SK-N-SH treated with all-trans-retinoic acid at 6 μM for 48 hours (cell line): Measurements from ENCODE around the gene EVX2.

ENCODE experiments used
- ARNTL ChIP-seq: fragments of 450-650 bp; formaldehyde crosslinking; IDR thresholded peaks from 2 replicates; pipeline ENCODE4 v1.5.0; 2020; ENCODE audit warnings: low read depth, mild to moderate bottlenecking, moderate library complexity, borderline replicate concordance
- ESRRG ChIP-seq: fragments of 250-450 bp; sonication (Bioruptor Pico); IDR thresholded peaks from 2 replicates; pipeline ENCODE4 v1.6.1; 2021; ENCODE audit warnings: mild to moderate bottlenecking
- GLIS3 ChIP-seq: fragments of 250-450 bp; sonication (Bioruptor Pico); IDR thresholded peaks from 2 replicates; pipeline ENCODE4 v1.5.0; 2020; ENCODE audit warnings: mild to moderate bottlenecking, moderate library complexity
- OSR1 ChIP-seq: fragments of 250-450 bp; sonication (Bioruptor Pico); IDR thresholded peaks from 2 replicates; pipeline ENCODE4 v1.8.0; 2022; ENCODE audit warnings: moderate library complexity, mild to moderate bottlenecking, inconsistent platforms
- PPARA ChIP-seq: fragments of 250-450 bp; sonication (Bioruptor Pico); IDR thresholded peaks from 2 replicates; pipeline ENCODE4 v1.5.0; 2020; ENCODE audit warnings: mild to moderate bottlenecking, borderline replicate concordance
- ZFP3 ChIP-seq: fragments of 250-450 bp; sonication (Bioruptor Pico); IDR thresholded peaks from 2 replicates; pipeline ENCODE4 v1.5.0; 2020; ENCODE audit warnings: mild to moderate bottlenecking, moderate library complexity
- ZNF565 ChIP-seq: fragments of 450-650 bp; formaldehyde crosslinking; conservative IDR thresholded peaks from 2 replicates; pipeline ENCODE4 v1.5.0; 2020; ENCODE audit warnings: low read depth, mild to moderate bottlenecking, moderate library complexity
- ZNF70 ChIP-seq: fragments of 450-650 bp; formaldehyde crosslinking; IDR thresholded peaks from 2 replicates; pipeline ENCODE4 v1.5.0; 2020; ENCODE audit warnings: mild to moderate bottlenecking, moderate library complexity
- TF ChIP-seq, protein P1 (sequence below): fragments of 250-450 bp; sonication (Bioruptor Pico); IDR thresholded peaks from 2 replicates; pipeline ENCODE4 v1.5.1; 2021; ENCODE audit warnings: mild to moderate bottlenecking, moderate library complexity
- TF ChIP-seq, protein P2 (sequence below): fragments of 250-450 bp; sonication (Bioruptor Pico); IDR thresholded peaks from 2 replicates; pipeline ENCODE4 v1.8.0; 2020; ENCODE audit warnings: mild to moderate bottlenecking, moderate library complexity, borderline replicate concordance
- TF ChIP-seq, protein P3 (sequence below): fragments of 250-450 bp; sonication (Bioruptor Pico); IDR thresholded peaks from 2 replicates; pipeline ENCODE4 v1.5.1; 2020; ENCODE audit warnings: low read depth, mild to moderate bottlenecking, moderate library complexity
- TF ChIP-seq, protein P4 (sequence below): fragments of 250-450 bp; sonication (Bioruptor Pico); IDR thresholded peaks from 2 replicates; pipeline ENCODE4 v1.8.0; 2021; ENCODE audit warnings: low read depth, mild to moderate bottlenecking, moderate library complexity, borderline replicate concordance

DNA sequence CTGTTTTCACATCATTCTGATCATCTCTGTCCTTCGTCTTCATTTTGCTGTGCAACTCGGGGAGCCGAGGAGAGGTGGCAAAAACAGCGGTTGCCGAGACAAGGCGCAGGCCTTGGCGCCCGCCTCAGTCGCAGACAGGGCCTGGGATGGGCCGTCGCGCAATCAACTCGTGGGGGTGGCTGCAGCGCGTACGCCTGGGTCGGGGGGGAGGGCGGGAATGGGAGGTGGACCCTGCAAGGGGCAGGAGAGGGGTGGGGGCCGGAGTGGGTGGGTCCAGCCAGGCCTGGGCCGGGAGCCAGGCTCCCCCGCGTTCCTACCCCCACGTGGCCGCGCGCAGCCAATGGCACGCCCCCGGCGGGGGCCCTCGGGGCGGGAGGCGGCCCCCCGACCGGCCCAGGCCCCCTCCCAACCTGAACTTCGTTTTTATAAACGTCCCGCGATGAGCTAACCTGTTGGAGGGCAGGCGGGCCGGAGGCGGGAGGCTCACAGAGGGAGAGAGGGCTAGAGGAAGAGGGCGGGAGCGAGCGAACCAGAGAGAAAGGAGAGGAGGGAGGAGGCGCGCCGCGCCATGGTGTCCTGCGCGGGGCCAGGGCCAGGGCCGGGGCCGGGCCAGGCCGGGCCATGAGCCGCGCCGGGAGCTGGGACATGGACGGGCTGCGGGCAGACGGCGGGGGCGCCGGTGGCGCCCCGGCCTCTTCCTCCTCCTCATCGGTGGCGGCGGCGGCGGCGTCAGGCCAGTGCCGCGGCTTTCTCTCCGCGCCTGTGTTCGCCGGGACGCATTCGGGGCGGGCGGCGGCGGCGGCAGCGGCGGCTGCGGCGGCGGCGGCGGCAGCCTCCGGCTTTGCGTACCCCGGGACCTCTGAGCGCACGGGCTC is 8.7 kb upstream of the EVX2 start, which contains the start of gene HOXD13:
- TF ChIP-seq ZNF70 (CRISPR knock-in tag) (no peak), PPARA (CRISPR knock-in tag) (no peak), ARNTL (no peak), ZNF565 (CRISPR knock-in tag) (no peak), ZFP3 (CRISPR knock-in tag) (no peak), GLIS3 (CRISPR knock-in tag) (no peak), ESRRG (no peak), OSR1 (no peak)
- TF ChIP-seq, protein P1, sequence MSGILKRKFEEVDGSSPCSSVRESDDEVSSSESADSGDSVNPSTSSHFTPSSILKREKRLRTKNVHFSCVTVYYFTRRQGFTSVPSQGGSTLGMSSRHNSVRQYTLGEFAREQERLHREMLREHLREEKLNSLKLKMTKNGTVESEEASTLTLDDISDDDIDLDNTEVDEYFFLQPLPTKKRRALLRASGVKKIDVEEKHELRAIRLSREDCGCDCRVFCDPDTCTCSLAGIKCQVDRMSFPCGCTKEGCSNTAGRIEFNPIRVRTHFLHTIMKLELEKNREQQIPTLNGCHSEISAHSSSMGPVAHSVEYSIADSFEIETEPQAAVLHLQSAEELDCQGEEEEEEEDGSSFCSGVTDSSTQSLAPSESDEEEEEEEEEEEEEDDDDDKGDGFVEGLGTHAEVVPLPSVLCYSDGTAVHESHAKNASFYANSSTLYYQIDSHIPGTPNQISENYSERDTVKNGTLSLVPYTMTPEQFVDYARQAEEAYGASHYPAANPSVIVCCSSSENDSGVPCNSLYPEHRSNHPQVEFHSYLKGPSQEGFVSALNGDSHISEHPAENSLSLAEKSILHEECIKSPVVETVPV (CRISPR knock-in tag) = no peak
- TF ChIP-seq, protein P2, sequence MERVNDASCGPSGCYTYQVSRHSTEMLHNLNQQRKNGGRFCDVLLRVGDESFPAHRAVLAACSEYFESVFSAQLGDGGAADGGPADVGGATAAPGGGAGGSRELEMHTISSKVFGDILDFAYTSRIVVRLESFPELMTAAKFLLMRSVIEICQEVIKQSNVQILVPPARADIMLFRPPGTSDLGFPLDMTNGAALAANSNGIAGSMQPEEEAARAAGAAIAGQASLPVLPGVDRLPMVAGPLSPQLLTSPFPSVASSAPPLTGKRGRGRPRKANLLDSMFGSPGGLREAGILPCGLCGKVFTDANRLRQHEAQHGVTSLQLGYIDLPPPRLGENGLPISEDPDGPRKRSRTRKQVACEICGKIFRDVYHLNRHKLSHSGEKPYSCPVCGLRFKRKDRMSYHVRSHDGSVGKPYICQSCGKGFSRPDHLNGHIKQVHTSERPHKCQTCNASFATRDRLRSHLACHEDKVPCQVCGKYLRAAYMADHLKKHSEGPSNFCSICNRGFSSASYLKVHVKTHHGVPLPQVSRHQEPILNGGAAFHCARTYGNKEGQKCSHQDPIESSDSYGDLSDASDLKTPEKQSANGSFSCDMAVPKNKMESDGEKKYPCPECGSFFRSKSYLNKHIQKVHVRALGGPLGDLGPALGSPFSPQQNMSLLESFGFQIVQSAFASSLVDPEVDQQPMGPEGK (CRISPR knock-in tag) = no peak
- TF ChIP-seq, protein P3, sequence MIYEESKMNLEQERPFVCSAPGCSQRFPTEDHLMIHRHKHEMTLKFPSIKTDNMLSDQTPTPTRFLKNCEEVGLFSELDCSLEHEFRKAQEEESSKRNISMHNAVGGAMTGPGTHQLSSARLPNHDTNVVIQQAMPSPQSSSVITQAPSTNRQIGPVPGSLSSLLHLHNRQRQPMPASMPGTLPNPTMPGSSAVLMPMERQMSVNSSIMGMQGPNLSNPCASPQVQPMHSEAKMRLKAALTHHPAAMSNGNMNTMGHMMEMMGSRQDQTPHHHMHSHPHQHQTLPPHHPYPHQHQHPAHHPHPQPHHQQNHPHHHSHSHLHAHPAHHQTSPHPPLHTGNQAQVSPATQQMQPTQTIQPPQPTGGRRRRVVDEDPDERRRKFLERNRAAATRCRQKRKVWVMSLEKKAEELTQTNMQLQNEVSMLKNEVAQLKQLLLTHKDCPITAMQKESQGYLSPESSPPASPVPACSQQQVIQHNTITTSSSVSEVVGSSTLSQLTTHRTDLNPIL (CRISPR knock-in tag) = no peak
- TF ChIP-seq, protein P4, sequence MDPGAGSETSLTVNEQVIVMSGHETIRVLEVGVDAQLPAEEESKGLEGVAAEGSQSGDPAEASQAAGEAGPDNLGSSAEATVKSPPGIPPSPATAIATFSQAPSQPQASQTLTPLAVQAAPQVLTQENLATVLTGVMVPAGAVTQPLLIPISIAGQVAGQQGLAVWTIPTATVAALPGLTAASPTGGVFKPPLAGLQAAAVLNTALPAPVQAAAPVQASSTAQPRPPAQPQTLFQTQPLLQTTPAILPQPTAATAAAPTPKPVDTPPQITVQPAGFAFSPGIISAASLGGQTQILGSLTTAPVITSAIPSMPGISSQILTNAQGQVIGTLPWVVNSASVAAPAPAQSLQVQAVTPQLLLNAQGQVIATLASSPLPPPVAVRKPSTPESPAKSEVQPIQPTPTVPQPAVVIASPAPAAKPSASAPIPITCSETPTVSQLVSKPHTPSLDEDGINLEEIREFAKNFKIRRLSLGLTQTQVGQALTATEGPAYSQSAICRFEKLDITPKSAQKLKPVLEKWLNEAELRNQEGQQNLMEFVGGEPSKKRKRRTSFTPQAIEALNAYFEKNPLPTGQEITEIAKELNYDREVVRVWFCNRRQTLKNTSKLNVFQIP (CRISPR knock-in tag) = no peak
